GM21723 (cell line): Measurements from ENCODE around the gene FBXW5.

Source experiments
- ATAC-seq: cut with Tn5 transposase; IDR thresholded peaks from one replicate; pipeline ENCODE4 v1.9.1; 2021; ENCODE audit warnings: mild to moderate bottlenecking, moderate library complexity; ENCODE audit not compliant: unreplicated experiment

FBXW5 gene, protein sequence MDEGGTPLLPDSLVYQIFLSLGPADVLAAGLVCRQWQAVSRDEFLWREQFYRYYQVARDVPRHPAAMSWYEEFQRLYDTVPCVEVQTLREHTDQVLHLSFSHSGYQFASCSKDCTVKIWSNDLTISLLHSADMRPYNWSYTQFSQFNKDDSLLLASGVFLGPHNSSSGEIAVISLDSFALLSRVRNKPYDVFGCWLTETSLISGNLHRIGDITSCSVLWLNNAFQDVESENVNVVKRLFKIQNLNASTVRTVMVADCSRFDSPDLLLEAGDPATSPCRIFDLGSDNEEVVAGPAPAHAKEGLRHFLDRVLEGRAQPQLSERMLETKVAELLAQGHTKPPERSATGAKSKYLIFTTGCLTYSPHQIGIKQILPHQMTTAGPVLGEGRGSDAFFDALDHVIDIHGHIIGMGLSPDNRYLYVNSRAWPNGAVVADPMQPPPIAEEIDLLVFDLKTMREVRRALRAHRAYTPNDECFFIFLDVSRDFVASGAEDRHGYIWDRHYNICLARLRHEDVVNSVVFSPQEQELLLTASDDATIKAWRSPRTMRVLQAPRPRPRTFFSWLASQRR

DNA sequence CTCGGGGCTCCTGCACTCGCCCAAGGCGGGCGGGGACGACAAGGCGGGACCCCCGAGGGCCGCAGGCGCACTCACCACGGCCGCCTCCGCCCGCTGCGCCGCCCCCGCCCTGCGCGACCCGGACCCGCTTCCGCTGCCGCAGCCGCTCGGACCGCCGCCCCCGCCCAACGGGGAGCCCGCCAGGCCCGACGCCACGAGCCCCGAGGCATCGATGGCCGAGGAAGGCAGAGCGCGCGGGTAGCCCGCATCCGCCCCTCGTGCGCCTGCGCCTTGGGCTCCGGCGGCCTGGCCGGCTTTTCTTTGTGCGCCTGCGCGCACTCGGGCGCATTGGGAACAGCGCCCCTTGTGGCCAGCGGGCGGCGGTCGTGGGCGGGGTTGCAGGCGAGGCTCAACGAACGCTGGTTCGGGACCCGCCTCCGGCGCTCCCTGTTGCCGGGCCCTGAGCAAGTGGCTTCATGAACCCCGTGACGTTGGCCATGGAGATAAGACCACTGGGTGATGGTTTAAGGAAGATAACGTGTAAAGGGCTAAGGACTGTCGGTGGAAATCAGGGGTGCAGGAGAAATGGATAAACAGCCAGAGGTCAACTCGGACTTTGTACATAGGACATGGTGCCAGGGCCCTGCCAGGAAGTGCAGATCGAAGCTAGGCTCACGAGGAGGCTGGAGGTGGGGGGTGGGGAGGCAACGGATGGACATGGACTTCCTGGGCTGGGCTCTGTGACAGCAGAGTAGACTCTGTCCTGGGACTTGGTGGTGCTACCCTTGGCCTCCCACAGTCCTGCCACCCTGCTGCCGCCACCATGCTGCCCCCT, at the start of gene FBXW5, which contains the start of gene C8G:
FBXW5 (minus strand) TSS at position 220 of the 814 bp plus-strand sequence. CDS start 655 bp downstream, outside the sequence.
C8G (plus strand) TSS at position 725 of the 814 bp plus-strand sequence; CDS start at position 803, 78 bp downstream.
- ATAC-seq: peak; percentile 62

DNA sequence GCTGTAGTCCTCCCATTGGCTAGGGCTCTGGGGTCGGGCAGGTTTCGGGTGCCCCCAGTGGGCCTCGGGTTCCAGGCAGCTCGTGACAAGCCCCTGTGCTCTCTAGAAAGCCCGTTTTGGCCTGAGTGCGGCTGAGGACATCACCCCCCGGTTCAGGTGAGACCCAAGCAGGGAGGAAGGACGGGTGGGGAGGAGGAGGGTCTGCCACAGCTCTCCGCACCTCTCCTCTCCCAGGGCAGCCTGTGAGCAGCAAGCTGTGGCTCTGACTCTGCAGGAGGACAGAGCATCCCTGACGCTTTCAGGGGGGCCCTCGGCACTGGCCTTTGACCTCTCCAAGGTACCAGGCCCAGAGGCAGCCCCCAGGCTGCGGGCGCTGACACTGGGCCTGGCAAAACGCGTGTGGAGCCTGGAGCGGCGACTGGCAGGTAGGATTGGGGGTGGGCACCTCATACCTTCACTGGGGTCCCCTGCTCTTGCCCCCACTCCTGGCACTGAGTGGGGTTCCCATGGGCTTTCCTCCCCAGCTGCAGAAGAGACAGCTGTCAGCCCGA, 48.4 kb upstream of the FBXW5 start:
- ATAC-seq: peak; percentile 6

DNA sequence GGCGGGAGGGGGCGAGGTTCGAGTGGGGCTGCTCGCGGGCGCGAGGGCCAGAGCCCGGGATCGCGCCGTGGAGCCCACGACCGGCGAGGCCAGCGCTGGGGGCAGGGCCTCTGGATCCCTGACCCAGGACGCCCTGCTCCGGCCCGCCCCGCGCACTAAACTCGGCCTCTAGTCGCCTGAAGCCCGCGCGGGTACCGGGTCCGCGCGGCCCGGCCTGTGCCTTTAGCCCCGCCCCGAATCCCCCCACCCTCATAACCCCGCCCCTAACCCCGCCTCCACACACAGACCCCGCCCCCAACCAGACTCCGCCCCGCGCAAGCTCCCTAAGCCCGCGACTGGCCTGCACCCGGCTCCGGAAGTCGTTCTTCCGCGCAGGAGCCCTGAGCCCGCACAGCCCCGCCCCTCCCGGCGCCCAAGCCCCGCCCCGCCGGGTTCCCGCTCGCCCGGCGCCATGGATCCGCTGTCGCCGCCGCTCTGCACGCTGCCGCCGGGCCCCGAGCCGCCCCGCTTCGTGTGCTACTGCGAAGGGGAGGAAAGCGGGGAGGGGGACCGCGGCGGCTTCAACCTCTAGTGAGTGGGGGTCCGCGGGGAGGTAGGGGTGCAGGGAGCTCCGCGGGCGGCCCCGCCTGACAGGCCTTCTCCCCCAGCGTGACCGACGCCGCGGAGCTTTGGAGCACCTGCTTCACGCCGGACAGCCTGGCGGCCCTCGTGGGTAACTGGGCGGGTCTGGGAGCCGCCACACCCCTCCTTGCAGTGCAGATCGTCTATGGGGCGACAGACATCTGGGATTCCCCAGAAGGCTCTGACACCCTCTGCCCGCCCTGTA, 47.7 kb upstream of the FBXW5 start, which contains the start of gene PAXX:
PAXX (plus strand) TSS at position 430 of the 826 bp plus-strand sequence; CDS start at position 452, 22 bp downstream.
- peak; percentile 77 for ATAC-seq

DNA sequence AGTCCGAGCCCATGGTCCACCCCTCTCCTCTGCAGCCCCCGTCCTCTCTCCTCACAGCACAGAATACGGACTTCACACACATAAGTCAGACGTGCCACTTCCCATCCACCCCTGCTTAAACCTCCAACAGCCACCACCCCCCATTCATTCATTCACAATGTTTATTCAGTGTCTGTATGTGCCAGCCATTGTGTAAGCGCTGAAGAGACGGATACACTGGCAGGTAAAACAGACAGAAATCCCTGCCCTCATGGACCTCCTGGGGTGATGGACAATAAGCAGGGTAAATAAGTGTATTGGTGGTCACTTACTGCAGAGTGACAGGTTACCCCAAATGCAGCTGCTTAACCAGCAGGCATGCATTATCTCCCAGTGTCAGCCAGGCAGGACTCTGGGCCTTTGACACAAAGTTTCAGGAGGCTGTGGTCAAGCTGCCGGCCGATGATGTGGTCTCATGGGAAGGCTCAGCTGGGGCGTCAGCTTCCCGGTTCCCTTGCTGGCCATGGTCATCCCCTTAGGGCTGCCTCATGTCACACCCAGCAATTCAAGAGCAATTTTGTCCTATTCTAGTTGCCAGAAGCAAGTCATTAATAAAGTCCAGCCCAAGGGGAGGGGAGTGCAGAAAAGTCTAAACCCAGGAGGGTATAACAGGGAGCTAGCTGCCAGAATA, 45.8 kb upstream of the FBXW5 start:
- no peak for ATAC-seq

DNA sequence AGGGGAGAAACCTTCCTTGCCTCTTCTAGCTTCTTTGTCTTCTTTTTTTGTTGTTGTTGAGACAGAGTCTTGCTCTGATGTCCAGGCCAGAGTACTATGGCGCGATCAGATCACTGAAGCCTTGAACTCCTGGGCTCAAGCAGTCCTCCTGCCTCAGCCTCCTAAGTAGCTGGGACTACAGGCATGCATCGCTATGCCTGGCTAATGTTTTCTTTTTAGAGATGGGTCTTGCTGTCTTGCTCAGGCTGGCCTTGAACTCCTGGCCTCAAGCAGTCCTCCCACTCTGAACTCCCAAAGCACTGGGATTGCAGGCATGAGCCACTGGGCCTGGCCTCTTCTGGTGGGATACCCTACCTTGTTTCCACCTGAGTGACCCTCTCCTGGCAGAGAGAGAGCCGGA, 44.3 kb upstream of the FBXW5 start:
- ATAC-seq: no peak

DNA sequence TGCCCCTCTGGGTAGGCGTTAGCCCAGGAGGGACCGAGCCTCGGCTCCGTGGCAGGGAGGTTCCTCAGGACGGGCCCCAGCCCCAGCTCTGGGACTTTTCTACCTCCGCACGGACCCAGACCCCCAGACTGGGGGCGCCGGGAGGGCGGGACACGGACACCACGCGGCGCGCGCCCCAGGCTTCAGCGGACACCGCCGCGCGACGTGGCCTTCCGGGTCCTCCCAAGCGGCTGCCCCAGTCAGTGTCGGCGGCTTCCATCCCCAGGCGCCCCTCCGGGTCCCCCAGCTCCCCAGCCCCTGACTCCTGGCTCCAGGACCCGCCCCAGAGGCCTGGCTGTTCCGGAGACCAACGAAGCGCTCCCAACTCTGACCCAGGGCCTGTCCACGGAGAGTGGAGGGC, 41.3 kb upstream of the FBXW5 start:
- ATAC-seq: no peak

DNA sequence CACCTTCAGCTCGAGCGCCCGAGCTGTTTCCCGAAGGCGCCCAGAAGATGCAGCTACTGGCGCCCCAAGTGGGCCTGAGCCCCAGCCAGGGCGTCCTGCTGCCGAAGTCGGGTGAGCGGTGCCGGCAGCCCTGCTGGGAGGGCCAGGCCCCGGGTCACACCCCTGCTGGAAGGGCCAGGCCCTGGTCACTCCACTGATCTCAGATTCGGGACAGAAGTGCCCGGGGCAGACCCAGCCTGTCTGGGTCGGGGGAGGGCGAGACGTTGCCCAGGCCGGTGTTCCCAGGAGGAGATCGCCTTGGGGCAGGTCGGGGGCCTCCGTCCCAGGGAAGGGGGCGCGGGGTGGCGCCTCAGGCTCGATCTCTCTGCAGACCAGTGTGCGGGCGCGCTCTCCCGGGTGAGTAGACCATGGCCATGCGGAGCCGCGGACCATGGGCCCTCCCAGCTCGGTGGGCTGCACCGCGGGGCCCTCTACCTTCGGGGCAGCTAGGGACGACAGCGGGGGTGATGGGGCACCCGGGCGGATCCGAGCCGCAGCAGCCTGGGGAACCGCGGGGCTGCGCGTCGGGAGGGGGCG, 40.6 kb upstream of the FBXW5 start:
- no peak for ATAC-seq

DNA sequence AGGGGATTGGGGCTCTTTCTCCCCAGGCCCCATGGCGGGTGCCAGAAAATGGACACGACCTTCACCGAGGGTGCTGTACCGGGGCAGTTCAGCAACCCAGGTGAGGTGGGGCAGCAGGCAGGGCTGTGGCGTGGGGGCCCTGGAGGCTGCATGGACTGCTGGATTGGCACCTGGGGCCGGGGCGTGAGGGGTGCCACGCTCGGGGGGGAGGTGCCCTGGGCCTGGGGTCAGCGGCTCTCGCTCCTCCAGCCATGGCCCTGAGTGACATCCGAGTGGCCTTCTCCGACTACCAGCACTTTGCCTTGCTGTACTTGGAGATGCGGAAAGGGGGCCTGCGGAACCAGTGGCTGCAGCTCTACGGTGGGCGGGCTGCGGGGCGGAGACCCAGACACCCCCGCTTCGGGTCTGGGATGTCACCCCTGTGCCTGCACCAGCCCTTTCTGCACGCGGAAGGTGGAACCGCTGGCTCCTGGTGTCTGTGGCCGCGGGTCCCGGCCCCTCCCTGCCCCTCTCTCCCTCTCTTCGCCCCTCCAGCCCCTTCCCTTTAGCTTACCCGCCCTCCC, 40.0 kb upstream of the FBXW5 start:
- ATAC-seq: no peak

DNA sequence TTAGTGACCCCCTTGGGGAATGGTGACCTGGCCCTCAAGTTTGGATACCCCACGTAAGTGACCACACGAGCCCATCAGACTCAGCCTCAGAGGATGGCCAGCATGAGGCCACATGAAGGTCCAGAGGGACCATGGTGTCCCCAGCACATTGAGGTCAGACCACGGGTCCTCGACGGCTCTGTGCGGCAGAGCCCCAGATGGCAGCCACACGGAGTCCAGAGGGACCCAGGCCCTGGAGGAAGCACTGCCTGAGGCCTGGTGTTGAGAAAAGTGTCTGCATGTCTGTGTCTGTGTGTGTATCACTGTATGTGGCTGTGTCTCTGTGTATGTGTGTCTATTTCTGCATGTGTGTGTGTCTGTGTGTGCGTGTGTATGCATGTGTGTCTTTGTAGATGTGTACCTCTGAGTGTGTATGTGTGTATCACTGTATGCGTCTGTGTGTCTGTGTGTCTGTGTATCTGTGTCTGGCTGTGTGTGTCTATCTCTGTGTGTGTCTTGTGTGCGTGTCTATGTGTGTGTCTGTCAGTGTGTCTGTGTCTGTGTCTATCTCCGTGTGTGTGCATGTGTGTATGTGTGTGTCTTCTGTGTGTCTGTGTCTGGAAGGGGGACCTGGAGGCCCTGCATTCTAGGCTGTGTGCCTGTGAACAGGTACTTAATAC, 39.2 kb upstream of the FBXW5 start:
- no peak for ATAC-seq

DNA sequence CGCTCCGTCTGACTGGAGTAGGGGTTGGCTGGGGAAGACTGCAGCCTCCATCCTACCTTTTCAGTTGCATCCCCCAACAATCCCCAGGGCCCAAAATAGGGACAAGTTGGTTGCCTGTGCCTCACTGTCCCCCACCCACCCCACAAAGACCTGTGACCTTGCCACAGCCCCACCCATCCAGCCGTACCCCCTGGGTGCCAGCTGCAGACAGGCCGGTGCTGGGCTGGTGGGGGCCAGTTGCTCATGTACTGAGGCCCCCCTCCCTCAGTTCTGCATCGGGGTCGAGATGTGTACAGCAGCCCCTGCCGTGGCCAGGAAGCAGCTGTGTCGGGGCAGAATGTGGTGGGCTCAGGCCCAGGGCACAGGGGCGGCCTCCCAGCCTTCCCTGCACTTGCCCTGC, 38.6 kb upstream of the FBXW5 start:
- no peak for ATAC-seq

DNA sequence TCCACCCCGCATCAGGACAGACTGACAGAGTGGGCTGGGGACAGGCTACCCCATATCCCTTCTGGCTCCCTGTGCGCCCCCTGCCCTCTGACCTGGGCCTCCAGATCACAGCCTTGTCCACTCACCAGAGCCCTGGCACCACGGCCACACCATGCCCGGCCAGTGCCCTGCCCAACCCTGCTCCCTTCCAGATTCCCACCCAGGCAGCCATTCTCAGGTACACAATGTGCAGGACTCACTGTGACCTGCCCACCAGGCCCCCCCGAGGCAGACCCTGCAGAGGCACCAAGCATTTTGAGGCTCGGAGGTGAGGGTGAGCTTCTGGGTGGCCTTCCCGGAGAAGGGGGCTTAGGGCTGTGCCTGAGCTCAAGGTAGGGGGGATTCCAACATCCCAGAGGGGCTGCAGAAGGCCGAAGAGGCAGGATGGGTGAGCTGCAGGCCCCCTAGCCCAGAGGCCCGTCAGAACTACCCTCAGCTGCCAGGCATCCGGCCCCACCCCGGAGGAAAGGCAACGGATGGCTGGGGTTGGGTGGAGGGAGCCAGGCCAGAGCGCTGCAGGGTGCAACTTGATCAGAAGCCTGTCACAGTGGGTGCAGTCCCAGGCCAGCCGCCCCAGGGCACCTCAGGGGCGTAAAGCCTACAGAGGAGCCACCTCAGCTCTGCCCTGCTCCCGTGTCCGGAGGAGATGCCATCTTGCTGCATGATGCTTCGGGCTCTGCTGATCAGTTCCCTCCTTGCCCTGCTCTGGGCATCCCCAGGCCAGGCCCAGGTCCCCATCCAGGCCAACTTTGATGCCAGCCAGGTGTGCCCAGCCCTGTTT, 37.9 kb upstream of the FBXW5 start, which contains the start of gene LCNL1:
LCNL1 (plus strand) TSS at position 762 of the 820 bp plus-strand sequence. CDS start 594 bp downstream, outside the sequence.
- ATAC-seq: no peak

DNA sequence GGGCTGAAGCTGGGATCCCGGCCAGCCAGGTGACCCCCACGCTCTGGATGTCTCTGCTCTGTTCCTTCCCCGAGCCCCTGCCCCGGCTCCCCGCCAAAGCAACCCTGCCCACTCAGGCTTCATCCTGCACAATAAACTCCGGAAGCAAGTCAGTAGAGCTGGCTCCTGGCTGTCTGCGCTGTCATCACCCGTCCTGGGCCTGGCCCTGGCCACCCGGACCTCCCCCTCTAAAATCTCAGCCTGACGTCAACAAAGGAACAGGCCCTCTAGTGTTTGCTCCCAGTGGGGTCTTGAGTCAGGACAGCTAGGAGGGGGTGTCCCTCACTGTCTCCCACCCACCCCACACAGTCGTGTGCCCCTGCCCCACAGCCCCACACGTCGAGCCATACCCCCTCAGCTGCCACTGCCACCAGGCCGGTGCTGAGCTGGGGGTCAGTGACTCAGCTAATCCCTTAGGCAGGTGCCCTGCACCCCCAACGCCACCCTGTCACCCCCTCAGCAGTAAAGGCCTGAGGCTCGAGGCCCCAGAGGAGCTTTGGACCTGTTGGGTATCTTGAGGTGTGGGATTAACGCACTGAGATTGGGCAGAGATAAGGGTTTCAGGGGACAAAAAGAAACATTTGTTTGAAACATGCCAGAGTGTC, 37.2 kb upstream of the FBXW5 start:
- no peak for ATAC-seq

DNA sequence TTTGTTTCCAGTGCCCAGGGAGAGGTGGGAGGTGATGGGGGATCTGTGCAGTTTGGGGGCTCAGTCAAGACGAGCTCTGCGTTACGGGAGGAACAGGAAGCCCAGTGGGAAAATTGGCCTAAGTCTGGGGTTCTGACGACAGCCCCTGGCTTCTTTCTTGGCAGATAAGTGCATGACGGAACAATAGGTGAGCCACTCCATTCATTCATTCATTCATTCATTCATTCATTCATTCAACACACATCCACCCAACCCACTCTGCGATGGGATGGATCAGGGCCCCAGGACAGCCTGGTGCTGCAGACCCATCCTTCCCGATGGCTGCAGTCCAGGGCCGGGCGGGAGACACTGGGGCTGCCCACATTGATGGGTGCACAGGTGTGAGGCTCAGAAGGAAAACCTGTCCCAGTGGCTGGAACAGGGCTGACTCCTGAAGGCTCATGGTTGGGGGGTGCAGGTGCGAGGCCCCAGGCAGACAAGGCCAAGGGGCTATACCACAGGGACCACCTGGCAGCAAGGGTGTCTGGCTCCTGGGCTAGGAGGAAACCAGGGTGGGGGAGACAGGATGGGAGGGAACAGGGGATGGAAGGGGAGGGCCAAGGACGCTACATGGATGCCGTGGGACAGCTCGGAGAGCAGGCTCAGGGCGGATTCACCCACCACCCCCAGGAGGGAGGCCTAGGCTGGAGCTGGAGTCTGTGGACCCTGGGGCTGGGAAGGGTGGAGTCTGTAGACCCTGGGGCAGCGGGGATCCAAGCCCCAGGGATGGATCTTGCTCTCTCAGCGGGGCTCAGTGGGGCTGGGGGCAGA, 36.3 kb upstream of the FBXW5 start:
- no peak for ATAC-seq

DNA sequence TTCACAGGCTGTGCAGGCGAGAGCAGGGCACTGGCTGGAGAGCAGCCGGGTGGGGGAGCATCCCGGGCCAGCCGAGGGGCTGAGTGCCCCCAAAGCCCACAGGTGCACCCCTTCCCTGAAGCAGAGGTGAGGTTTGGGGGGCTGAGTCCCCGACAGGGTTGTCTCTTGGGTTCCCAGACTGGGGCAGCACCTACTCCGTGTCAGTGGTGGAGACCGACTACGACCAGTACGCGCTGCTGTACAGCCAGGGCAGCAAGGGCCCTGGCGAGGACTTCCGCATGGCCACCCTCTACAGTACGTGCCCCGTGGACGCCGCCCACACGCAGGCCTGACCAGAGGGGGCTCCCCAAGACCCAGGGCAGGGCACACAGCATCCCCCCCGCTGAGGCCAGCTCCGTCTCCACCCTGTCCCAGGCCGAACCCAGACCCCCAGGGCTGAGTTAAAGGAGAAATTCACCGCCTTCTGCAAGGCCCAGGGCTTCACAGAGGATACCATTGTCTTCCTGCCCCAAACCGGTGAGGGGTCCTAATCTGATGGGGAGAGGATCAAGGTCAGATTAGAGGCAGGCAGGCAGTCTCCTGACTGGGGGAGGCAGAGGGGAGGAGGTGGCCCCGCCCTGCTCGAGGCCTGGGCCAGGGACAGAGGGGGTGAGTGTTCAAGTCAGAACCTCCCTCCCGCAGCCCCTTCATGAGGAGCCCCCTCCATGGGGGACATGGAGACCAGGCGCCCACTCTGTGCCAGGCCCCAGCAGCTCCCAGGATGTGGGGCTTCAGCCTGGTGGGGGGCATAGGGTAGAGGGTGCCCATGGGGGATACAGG, 35.4 kb upstream of the FBXW5 start:
- ATAC-seq: no peak

DNA sequence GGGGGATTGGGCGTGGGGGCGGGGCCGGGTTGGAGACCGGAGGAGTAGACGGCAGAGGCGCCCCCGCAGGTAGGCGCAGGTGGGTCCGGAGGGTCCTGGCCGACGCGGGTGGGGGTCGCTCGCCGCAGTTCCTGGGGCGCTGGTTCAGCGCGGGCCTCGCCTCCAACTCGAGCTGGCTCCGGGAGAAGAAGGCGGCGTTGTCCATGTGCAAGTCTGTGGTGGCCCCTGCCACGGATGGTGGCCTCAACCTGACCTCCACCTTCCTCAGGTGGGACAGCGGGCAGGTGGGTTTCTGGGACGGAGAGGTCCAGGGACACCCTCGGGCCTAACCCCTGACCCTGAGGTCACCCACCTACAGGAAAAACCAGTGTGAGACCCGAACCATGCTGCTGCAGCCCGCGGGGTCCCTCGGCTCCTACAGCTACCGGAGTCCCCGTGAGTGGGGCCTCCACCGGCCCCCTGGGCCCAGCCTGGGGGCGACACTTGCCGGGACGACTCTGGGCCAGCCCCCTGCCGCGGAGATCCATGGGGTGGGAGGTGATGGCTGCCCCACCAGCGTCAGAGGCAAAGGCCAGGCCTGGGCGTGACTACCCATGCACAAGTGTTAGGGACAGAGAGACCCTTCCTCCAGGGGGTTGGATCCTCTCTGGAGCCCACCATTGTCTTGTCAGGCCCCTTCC, 34.5 kb upstream of the FBXW5 start:
- ATAC-seq: no peak
